IPS-15b (cell line): ENCODE results near the gene B4GALT3.

ENCODE experiments used
- H3K27me3 ChIP-seq: one replicate; pipeline ENCODE4 v1.6.1; 2013; ENCODE audit warnings: low read length; ENCODE audit not compliant: control insufficient read depth, insufficient read depth
- H3K36me3 ChIP-seq: one replicate; pipeline ENCODE4 v1.6.1; 2013; ENCODE audit warnings: low read length; ENCODE audit not compliant: control insufficient read depth, insufficient read depth
- H3K4me1 ChIP-seq: one replicate; pipeline ENCODE4 v1.6.1; 2013; ENCODE audit warnings: mild to moderate bottlenecking, low read length; ENCODE audit not compliant: control insufficient read depth, insufficient read depth
- H3K4me3 ChIP-seq: one replicate; pipeline ENCODE4 v1.5.1; 2013; ENCODE audit warnings: low read depth, low read length
- H3K9ac ChIP-seq: one replicate; pipeline ENCODE4 v1.6.1; 2013; ENCODE audit warnings: low read depth, mild to moderate bottlenecking, low read length
- H3K9me3 ChIP-seq: one replicate; pipeline ENCODE4 v1.6.1; 2013; ENCODE audit warnings: mild to moderate bottlenecking, low read length; ENCODE audit not compliant: control insufficient read depth, insufficient read depth

Gene B4GALT3

DNA sequence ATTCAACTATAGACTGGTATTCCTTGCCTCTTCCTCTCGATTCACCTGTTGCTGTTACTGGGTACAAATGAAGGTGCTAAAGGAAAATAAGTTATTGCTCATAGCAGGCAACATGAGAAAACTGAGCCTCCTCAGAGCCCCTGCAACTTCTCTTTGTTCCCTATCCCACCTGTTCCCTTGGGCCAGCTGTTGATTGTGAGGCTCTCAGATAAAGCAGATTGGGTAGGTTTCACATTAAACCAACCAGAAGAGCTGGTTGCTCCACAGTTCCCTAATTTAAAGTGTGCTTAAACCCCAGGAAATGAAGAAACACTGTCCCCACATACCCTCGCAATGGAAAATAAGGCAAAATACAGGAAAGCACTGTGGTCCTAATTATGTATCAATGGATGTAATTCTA lies 49.7 kb downstream of the B4GALT3 start:
- H3K9ac ChIP-seq: no peak overlapping the region
- no peaks in the 10 kb centered on the region for H3K9me3 ChIP-seq
- peaks cover 12% of the 10 kb centered on the region for H3K36me3 ChIP-seq

DNA sequence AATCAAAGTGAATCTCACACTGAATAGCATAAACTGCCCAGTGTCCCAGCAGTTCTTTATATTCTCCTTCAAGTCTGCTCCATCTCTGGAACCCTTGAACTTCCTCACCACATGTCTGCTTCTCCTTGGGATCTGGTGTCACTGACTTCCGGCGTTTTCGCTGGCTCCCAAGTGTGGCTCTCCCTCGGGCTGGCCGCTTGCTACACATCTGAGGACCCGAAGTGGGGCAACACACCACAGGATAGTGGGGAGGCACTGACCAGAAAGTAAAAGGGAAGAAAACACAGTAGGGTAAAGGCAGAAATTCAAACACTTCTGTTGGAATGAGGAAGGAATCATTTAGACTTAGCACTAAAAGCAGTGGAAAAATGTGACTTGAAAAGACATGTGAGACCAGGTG lies 54.3 kb downstream of the B4GALT3 start:
- H3K36me3 ChIP-seq: peaks cover 32% of the 10 kb centered on the region

More for the DNA sequence above, 49.7 kb downstream of the B4GALT3 start:
- Histone ChIP-seq H3K27me3 (no peaks in the 10 kb centered on the region), H3K4me1 (peaks cover 6% of the 10 kb centered on the region), H3K4me3 (no peak overlapping the region)

DNA sequence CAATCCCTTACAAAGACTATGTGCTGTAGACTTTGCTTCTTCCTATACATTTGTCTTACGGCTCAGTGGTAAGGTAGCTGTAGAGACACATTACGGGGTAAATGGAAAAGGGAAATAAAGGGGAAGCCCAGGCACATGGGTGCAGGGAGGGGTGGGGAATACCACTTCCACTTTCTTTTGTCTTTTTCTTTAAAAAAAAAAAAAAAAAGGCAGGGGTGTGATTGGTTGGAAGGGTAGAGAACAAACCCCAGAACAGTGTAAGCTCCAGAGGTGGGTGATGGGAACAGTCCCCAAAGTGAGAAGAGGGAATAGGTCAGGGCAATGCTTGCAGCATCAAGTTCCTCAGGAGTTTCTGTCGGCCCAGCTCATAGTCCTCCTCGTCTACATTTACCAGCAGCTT lies 55.5 kb downstream of the B4GALT3 start:
- Histone ChIP-seq H3K9ac (no peak overlapping the region), H3K27me3 (no peaks in the 10 kb centered on the region), H3K4me3 (no peak overlapping the region), H3K9me3 (no peaks in the 10 kb centered on the region), H3K4me1 (peaks cover 11% of the 10 kb centered on the region), H3K36me3 (peaks cover 32% of the 10 kb centered on the region)

More for the DNA sequence above, 54.3 kb downstream of the B4GALT3 start:
- H3K27me3 ChIP-seq: no peaks in the 10 kb centered on the region
- peaks cover 11% of the 10 kb centered on the region for H3K4me1 ChIP-seq
- H3K9ac ChIP-seq: no peak overlapping the region
- H3K4me3 ChIP-seq: no peak overlapping the region
- H3K9me3 ChIP-seq: no peaks in the 10 kb centered on the region
